GM10248 (cell line): ENCODE measurements around the gene B3GALT2.

Experiments
- CTCF ChIA-PET: fragments of 300-600 bp; sonication (Branson Sonifier 250); formaldehyde crosslinking; extraction: SDS; loops from one replicate; lab custom pipeline; 2021; ENCODE audit warnings: antibody characterized with exemption; lab: Yijun Ruan, JAX
- POLR2A ChIA-PET: fragments of 350-650 bp; sonication (Branson Sonifier 250); formaldehyde crosslinking; extraction: SDS; loops from one replicate; lab custom pipeline; 2020; ENCODE audit warnings: antibody characterized with exemption; lab: Yijun Ruan, JAX
- DNase-seq: peaks from one replicate; pipeline ENCODE4 v3.0.0; 2012; ENCODE audit errors: extremely low spot score
- TF ChIP-seq, protein P1 (sequence below): IDR thresholded peaks from 2 replicates; pipeline ENCODE4 v1.5.1; 2012; ENCODE audit warnings: mild to moderate bottlenecking, low read depth; ENCODE audit errors: extremely low read depth, missing control alignments, control extremely low read depth

Gene B3GALT2

DNA sequence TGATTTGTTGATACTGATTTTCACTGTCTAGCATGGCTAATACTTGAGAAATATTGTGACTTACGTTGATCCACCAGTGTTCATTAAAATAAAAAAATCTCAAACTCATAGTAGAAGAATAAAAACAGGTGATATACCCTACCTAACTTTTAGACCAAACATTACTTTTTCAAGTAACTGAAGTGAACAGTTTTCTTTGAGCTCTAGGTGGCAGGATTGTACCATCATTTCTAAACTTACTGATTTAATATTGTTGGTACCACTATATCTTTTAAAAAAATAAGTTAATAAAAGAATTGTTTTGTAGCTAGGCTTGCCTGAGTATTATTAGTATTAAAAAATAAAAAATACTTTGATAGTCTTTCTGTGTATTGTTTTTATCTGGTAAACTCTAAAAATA, 43.1 kb downstream of the B3GALT2 start:
- no peak for DNase-seq
- ChIA-PET CTCF (interaction anchor here (1.2 to 1.3 kb wide), 3 partner anchors 14 to 39 kb away, joined by 3 to 4 read pairs (median 3); no protein-coding TSS in a partner anchor), POLR2A (no interaction called here)
- TF ChIP-seq, protein P1, sequence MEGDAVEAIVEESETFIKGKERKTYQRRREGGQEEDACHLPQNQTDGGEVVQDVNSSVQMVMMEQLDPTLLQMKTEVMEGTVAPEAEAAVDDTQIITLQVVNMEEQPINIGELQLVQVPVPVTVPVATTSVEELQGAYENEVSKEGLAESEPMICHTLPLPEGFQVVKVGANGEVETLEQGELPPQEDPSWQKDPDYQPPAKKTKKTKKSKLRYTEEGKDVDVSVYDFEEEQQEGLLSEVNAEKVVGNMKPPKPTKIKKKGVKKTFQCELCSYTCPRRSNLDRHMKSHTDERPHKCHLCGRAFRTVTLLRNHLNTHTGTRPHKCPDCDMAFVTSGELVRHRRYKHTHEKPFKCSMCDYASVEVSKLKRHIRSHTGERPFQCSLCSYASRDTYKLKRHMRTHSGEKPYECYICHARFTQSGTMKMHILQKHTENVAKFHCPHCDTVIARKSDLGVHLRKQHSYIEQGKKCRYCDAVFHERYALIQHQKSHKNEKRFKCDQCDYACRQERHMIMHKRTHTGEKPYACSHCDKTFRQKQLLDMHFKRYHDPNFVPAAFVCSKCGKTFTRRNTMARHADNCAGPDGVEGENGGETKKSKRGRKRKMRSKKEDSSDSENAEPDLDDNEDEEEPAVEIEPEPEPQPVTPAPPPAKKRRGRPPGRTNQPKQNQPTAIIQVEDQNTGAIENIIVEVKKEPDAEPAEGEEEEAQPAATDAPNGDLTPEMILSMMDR, result peak; percentile 11

DNA sequence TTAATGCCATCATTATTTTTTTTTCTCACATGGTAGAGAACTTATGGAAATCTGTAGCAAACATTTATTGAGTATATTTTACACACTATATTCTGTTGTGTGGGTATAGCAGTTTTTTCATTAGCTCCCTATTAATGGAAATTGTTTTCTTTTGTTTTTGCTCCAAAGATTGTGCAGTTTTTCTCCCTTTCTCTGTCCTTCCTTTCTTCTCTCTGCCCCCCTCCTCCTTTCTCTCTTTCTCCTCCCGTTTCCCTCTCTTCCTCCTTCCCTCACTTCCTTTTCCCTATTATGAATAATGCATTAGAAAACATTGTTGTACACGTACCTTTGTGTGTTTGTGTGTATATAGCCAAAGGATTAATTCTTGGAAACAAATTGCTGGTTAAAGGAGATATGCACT, 44.0 kb downstream of the B3GALT2 start:
- CTCF ChIA-PET, result interaction anchor here (0.8 to 1.4 kb wide), 4 partner anchors 16 to 38 kb away, joined by 3 to 4 read pairs (median 4); partner anchors contain the start of gene CDC73
- no peak for DNase-seq
- TF ChIP-seq, protein P1, result no peak
- POLR2A ChIA-PET, result no interaction called here

DNA sequence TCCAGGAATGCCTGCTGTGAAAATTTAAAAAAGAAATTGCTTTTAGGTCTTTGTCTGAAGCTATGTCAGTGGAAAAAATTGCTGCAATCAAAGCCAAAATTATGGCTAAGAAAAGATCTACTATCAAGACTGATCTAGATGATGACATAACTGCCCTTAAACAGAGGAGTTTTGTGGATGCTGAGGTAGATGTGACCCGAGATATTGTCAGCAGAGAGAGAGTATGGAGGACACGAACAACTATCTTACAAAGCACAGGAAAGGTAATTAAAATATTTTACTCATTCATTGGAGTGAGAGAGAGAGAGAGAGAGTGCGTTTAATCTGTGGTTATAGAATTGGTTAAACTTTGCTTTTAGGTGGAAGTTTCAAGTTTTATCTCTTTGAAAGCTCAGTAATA, 44.6 kb downstream of the B3GALT2 start:
- CTCF ChIA-PET, result interaction anchor here (0.7 to 1.4 kb wide), 2 partner anchors 15 to 19 kb away, joined by 4 read pairs; partner anchors contain the start of gene CDC73
- DNase-seq, result no peak
- POLR2A ChIA-PET, result no interaction called here
- TF ChIP-seq, protein P1, result no peak

DNA sequence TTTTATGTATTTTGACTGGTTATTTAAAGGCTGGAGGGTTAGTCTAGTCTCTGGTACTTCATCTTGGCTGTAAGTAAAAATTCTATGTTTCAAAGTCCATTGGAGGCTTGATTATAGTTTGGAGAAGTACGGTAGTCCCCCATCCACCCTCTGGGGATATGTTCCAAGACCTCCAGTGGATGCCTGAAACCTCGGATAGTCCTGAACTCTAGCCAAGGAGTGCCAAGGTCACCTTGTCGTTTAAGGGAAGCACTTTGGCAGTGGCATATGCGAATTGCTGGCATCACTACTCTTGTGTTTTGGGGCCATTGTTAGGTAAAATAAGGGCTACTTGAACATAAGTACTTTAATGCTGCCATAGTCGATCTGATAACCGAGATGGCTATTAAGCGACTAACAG, 46.2 kb downstream of the B3GALT2 start:
- CTCF ChIA-PET, result no interaction called here
- TF ChIP-seq, protein P1, result no peak
- POLR2A ChIA-PET, result no interaction called here
- DNase-seq, result no peak

DNA sequence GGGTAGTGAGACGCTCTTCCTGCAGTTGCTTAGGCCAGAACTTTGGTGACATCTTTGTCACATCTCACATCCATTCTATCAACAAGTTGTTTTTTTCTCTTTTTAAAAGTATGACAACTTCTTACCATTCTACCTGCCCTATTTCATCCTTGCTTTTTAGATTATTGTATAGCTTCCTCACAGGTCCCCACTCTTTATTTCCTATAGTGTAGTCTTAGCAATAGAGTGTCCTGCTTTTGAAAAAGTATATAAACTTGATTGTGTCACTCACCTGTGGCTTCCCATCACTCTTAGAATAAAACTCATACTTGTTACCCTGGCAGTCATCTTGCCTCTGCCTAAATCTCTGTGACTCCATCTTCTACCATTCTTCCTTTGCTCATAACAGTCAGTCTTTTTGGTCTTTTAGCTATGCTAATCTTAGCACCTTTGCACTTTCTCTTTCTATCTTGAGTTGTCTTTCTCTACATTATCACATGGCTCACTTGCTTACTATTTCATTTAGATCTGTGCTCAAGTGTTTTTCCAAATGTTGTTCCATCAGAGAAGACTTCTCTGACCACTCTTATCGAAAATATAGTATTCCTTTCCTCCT, 55.0 kb downstream of the B3GALT2 start:
- CTCF ChIA-PET, result interaction anchor here (0.8 kb wide), 1 partner anchor 14 kb away, joined by 3 read pairs; no protein-coding TSS in a partner anchor
- peak; percentile 19 for DNase-seq
- TF ChIP-seq, protein P1, result no peak
- POLR2A ChIA-PET, result no interaction called here
